ENCODE results near the gene PRSS12.
A peak's percentile ranks its signal among the peaks of the same experiment; 100 is the strongest.
"Not testable (repeated sequence)": the region's sequence is repeated elsewhere in the genome, so short reads cannot be mapped to it uniquely, and the experiment has no call there.

PRSS12 gene

GRCh38 chr4:118352843-118353533 is at the start of gene PRSS12:
PRSS12 (minus strand) TSS chr4:118353003; CDS start chr4:118352720, 283 bp downstream.
- peak; percentile 76 for DNase-seq
- peak; percentile 94 for ATAC-seq

GRCh38 chr4:118400356-118400755 is 47.6 kb upstream of the PRSS12 start:
- ATAC-seq: no peak

GRCh38 chr4:118399883-118400282 is 47.1 kb upstream of the PRSS12 start:
- ATAC-seq, DNase-seq: not testable (repeated sequence)

More at GRCh38 chr4:118400356-118400755, 47.6 kb upstream of the PRSS12 start:
- no peak for DNase-seq

GRCh38 chr4:118398226-118399090 is 45.7 kb upstream of the PRSS12 start:
- ATAC-seq: no peak

GRCh38 chr4:118397623-118397979 is 44.8 kb upstream of the PRSS12 start:
- DNase-seq (no peak), ATAC-seq (no peak)

More at GRCh38 chr4:118398226-118399090, 45.7 kb upstream of the PRSS12 start:
- DNase-seq: no peak

GRCh38 chr4:118396881-118397622 is 44.2 kb upstream of the PRSS12 start:
- ATAC-seq: no peak
- DNase-seq: no peak

GRCh38 chr4:118395057-118395644 is 42.3 kb upstream of the PRSS12 start:
- ATAC-seq: no peak

GRCh38 chr4:118392509-118392908 is 39.7 kb upstream of the PRSS12 start:
- ATAC-seq, DNase-seq: not testable (repeated sequence)

More at GRCh38 chr4:118395057-118395644, 42.3 kb upstream of the PRSS12 start:
- DNase-seq: no peak

GRCh38 chr4:118390121-118390520 is 37.3 kb upstream of the PRSS12 start:
- DNase-seq: no peak
- no peak for ATAC-seq

GRCh38 chr4:118389721-118390120 is 36.9 kb upstream of the PRSS12 start:
- ATAC-seq (no peak), DNase-seq (no peak)

GRCh38 chr4:118388606-118389005 is 35.8 kb upstream of the PRSS12 start:
- no peak for ATAC-seq

GRCh38 chr4:118381902-118382301 is 29.1 kb upstream of the PRSS12 start:
- ATAC-seq (no peak), DNase-seq (no peak)

More at GRCh38 chr4:118388606-118389005, 35.8 kb upstream of the PRSS12 start:
- DNase-seq: no peak

GRCh38 chr4:118373614-118374255 is 20.9 kb upstream of the PRSS12 start:
- no peak for DNase-seq

GRCh38 chr4:118372251-118372650 is 19.4 kb upstream of the PRSS12 start:
- ATAC-seq (no peak), DNase-seq (no peak)

More at GRCh38 chr4:118373614-118374255, 20.9 kb upstream of the PRSS12 start:
- ATAC-seq: no peak

GRCh38 chr4:118369231-118369630 is 16.4 kb upstream of the PRSS12 start:
- no peak for ATAC-seq
- DNase-seq: no peak

- DNase-seq (no peak), ATAC-seq (no peak)
These were observed 15.1 kb upstream of the PRSS12 start for GRCh38 chr4:118367872-118368271.

- no peak for ATAC-seq
- DNase-seq: no peak
These were observed 14.6 kb upstream of the PRSS12 start for GRCh38 chr4:118367361-118367760.

- DNase-seq (no peak), ATAC-seq (no peak)
These were observed 10.4 kb upstream of the PRSS12 start for GRCh38 chr4:118363166-118363565.

GRCh38 chr4:118361192-118361591 is 8.4 kb upstream of the PRSS12 start:
- DNase-seq: no peak
- no peak for ATAC-seq

- ATAC-seq (no peak), DNase-seq (no peak)
These were observed 7.3 kb upstream of the PRSS12 start for GRCh38 chr4:118360106-118360505.

GRCh38 chr4:118357601-118358000 is 4.8 kb upstream of the PRSS12 start:
- DNase-seq (no peak), ATAC-seq (no peak)

Data from stimulated activated naive CD8-positive, alpha-beta T cell treated with anti-CD3 and anti-CD28 coated beads, Interleukin-15, Interleukin-2, amounts not matched to agents 100 U/mL and 50 U/mL, for 24 hours (primary cell).